ENCODE results near the gene MYCN.
"Not testable (repeated sequence)": the region's sequence is repeated elsewhere in the genome, so short reads cannot be mapped to it uniquely, and the experiment has no call there.

Gene MYCN

DNA sequence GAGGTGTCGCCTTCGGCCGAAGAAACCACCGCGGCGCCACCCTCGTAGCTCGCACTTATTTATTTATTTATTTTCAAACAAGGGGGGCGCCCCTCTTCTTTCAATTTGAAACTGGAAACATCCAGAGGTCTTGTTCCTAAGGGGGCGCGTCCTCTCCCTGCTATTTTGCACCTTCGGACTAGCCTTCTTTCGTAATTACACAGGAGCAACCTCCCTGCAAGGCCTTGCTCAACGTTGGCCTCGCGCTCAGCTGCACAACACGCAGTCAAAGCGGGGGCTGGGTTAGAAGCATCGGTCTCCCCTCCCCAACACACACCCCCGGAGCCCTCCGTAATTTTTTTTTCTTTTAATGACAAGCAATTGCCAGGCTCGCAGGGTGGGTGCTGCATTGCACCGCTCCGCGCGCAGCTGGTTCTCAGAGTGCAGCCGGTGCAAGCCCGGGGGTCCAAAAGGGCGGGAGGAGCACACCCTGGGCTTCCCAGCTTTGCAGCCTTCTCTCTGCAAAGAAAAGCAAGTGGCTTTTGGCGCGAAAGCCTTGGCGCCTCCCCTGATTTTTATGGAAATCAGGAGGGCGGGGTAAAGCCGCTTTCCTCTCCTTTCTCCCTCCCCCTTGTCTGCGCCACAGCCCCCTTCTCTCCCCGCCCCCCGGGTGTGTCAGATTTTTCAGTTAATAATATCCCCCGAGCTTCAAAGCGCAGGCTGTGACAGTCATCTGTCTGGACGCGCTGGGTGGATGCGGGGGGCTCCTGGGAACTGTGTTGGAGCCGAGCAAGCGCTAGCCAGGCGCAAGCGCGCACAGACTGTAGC lies at the start of gene MYCN:
MYCN (plus strand) TSS at position 697 of the 807 bp plus-strand sequence. CDS start 1,515 bp downstream, outside the sequence.
- DNase-seq (ENCODE audit: low spot score), result peak; percentile 65

DNA sequence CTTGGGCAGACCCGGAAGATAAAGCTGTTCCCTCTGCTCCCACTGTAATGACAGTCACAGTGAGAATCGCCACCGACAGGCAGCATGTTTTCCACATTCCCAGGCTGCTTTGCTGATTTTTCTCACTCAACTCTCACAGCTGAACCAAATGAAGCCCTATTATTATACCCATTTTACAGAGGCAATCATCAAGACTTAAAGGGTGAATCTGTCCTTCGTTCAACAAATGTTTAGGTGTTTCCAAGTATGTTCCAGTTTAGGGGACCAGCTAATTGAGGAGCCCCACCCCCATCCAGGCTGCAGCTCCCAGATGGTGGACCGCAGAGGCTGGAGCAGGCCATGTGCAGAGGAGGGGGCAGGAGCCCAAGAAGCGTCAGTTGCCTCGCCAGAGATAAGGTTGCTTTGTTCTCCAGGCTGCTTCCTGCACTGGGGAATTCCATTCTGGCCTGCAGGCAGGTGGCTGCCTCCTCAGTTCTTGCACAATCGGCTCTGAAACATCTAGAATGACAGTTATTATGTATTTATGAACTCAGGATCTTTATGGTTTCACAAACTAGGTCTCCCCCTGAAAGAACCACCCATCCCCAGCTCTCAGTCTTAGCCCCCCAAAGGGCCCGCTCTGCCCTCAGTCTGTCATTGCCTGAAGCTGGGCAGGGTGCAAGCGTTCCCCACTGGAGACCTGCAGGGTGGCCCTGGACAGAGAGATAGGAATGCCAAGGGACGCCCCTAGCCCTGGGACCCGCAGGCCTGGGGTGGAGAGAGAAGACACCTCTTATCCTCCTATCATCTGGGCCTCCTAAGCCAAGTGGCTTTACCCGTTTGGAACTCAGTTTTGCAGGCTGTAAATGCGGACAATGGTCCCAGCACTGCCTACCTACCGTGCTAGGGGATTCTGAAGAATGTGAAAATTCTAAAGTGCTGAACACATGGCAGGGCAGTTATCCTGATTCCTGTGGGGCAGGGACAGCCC lies 49.1 kb upstream of the MYCN start:
- no peak for DNase-seq (ENCODE audit: low spot score)

DNA sequence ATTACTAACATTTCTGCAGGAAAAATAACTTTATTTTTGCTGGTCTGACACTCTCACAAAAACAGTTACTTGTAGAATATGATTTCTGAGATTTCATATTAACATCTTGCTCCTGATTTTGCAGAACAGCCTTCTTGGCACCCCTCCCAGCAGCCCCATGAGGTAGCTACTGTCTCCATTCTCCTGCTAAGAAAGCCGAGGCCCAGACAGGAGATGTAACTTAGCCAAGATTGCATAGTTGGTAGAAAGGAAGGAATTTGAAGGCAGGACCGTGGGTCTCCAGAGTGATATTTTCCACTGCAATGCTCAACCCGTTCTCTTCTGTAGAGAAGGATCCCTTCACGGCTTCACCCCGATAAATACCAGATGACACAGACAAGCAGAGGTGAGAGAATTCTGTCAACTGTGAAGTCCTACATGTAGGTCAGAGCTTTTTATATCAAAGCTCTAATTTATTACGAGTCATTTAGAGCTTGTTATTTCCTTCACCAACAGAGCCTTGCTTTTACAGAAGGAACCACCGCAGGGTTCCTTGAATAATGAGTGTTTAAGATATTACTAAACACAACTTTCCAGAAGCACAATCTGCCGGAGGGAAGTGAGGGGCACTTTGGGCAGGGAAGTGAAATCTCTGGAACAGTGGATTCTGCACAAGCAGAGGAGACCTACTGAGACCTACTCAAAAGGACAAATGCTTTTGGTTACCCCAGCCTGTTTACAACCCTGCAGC lies 48.0 kb upstream of the MYCN start:
- no peak for DNase-seq (ENCODE audit: low spot score)

DNA sequence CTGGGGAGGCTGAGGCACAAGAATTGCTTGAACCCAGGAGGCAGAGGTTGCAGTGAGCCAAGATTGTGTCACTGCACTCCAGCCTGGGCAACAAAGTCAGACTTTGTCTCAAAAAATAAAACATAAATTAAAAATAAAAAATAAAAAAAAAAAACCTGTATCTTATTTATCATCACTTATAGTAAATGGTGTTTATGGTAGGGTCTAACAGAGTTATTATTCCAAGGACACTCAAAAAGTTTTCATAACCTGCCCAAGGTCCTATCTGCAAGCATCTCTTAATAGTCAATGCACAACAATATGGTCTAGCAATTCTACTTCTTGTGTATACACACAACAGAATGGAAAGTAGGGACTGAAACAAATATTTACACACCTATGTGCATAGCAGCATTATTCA lies 47.3 kb upstream of the MYCN start:
- DNase-seq (ENCODE audit: low spot score), result no peak

GRCh38 chr2:15893689-15894480 lies 46.5 kb upstream of the MYCN start:
- DNase-seq (ENCODE audit: low spot score), result no peak

- DNase-seq (ENCODE audit: low spot score), result no peak
Observed at GRCh38 chr2:15894481-15895144, 45.7 kb upstream of the MYCN start.

DNA sequence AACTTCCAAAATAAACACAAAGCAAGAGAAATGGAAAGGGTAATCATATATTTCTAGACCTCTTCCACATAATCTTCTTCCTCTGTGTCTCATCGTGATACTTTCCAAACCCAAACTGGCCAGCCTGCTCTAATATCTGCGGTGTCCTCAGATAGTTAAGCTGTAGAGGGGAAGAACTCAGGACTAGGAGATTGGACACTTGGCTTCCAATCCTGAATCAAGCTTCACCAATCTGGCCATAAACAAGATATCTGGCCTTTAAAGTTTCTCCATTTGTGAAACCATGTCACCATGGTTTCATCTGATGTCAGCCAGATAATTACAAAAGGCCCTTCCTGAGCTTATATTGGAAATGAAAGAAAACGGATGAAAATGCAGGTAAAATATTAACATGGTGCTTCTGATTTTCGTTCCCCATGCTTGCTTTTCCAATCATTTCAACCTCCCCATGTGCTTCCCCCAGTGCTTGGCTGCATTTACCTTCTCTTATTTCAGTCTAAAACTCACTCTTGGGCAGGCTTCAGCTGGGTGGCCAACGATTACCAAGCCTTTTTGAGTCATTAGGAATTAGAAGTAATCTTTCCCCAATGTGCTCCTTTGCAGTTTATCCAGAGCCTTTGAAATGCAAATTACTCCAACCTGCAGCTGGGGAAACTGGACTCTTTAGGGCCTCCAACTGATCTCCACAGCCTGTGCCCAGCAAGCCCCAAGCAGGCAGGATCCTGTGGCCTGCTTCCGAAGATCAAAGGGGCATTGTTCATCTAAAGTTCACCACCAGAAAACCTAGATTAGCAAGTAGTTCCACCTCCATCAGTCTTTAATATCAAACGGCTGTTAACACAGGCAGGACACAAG lies 44.5 kb upstream of the MYCN start:
- no peak for DNase-seq (ENCODE audit: low spot score)

DNA sequence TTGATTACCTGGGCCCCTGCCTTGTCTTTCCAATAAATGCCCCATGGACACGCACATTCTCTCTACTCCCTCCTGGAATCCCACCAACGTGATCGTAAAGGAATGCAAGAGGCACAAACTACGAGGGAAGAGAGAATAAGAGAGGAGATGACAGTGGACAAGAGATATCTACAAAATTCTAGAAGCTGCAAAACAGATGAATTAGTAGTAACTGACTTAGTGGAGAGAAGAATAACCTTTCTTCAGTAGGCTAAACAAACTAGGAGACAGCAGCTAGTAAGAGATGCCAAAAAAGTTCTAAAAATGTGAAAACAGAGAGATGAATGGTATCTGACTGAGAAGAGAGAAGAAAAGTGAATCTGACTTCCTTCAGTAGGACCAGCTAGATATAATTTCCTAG lies 43.5 kb upstream of the MYCN start:
- DNase-seq (ENCODE audit: low spot score), result no peak

DNA sequence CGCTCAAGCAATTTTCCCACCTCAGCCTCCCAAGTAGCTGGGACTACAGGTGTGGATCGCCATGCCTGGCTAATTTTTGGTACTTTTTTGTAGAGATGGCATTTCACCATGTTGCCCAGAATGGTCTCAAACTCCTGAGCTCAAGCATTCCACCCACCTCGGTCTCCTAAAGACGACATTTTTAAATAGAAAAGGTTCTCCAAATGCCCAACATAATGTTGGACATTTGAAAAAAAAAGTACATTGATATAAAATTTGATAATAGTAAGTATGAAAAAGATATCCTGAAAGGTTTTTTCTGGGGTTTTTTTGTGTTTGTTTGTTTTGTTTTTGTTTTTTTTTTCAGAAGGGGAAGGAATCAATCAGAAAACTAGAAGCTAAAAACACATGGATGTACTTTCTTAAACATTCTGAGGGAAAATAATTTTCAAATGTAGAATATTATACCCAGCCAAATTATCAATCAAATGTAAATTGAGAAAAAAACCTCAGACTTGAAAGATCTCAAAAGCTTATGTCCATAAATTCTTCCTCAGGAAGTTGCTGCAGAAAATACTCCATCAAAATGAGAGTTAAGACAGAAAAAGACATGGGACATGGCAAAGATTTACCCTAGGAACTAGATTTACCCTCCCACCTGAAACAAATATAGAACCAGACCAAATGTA lies 42.8 kb upstream of the MYCN start:
- DNase-seq (ENCODE audit: low spot score), result no peak

GRCh38 chr2:15899327-15899612 lies 41.1 kb upstream of the MYCN start:
- DNase-seq (ENCODE audit: low spot score), result no peak

DNA sequence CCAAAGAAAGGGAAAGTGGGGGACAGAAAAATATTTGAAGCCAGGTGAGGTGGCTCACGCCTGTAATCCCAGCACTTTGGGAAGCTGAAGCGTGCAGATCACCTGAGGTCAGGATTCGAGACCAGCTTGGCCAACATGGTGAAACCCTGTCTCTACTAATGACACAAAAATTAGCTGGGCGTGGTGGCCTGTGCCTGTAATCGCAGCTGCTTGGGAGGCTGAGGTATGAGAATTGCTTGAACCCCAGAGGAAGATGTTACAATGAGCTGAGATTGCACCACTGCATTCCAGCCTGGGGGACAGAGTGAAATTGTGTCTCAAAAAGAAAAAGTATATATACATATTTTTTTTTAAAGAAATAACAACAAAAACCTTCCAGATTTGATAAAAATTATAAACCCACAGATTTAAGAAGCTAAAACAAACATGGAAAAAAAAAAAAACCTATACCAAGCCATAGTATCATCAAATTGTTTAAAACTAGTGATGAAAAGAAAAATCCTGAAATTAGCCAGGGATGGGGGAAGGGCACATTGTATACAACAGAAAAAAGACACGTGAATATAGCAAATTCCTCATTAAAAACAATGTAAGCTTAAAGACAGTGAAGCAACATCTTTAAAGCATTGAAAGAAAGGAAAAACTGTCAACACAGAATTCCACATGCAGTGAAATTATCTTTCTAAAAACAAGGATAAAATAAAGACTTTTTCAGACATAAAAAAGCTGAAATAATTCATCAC lies 40.4 kb upstream of the MYCN start:
- DNase-seq (ENCODE audit: low spot score), result no peak

DNA sequence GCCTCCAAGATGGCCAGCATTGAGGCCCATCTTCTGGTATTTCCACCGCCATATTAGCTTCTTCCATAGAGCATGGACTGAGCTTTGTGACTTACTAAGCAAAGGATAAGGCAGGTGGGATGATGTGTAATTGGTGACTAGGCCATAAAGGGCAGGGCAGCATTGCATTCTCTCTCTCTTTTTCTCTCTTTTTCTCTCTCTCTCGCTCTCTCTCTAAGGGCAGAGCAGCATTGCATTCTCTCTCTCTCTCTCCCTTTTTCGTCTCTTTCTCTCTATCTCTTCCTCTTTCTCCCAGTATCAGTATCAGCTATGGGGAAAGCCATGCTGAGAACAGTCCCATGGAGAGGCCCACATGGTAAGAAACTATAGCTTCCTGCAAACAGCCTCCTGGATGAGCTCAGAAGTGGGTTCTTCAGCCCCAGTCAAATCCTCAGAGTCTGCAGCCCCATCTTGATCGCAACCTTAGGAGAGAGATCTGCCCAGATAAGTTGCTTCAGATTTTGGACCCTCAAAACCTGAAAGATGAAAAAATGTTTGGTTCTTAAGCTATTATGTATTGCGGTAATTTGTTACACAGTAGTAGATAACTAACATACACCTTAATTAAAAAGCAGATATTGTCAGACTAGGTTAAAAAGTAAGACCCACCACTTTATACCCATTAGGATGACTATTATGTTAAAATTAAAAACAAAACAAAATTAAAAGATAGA lies 39.1 kb upstream of the MYCN start:
- DNase-seq (ENCODE audit: low spot score), result no peak

- DNase-seq (ENCODE audit: low spot score), result no peak
Observed at GRCh38 chr2:15901808-15902130, 38.6 kb upstream of the MYCN start.

DNA sequence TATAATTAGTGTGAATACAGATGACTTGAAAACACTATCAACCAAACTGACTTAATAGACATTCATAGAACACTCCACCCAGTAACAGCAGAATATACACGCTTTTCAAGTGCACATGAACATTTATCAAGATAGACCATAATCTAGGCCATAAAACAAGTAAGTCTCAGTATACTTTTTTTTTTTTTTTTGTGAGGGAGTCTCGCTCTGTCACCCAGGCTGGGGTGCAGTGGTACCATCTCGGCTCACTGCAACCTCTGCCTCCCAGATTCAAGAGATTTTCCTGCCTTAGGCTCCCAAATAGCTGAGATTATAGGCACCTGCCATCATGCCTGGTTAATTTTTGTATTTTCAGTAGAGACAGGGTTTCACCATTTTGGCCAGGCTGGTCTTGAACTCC lies 36.4 kb upstream of the MYCN start:
- not testable (repeated sequence) for DNase-seq (ENCODE audit: low spot score)

DNA sequence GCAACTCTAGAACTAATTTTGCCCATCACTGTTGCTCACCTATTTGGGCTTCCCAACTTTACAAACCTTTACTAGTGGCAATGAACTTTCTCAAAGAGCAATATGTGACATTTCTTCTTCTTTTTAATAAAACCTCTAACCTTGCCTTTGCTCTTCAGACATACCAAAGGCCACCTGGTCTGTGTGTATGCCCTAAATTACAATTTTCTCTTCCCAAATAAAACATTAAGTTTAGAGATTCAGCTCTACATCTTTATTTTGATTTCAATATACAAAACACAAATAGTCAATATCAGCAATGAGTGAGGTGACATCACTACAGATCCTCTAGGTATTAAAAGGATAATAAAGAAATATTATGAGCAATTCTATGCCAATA lies 35.1 kb upstream of the MYCN start:
- no peak for DNase-seq (ENCODE audit: low spot score)

- no peak for DNase-seq (ENCODE audit: low spot score)
Observed at GRCh38 chr2:15905986-15906491, 34.3 kb upstream of the MYCN start.

DNA sequence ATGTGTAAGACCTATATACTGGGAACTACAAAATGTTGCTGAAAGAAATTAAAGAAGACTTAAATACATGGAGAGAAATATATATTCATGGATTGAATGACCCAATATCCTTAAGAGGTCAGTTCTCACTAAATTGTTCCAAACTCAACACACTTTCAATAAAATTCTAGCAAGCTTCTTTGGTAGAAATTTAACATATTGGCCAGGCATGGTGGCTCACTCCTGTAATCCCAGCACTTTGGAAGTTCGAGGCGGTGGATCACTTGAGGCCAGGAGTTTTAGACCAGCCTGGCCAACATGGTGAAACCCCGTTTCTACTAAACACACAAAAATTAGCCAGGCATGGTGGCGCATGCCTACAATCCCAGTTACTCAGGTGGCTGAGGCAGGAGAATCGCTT lies 33.6 kb upstream of the MYCN start:
- DNase-seq (ENCODE audit: low spot score), result no peak
